GM18861 (cell line): Measurements from ENCODE around the gene RBM7.
A peak's percentile ranks its signal among the peaks of the same experiment; 100 is the strongest.

Experiments used
- ATAC-seq: cut with Tn5 transposase; IDR thresholded peaks from one replicate; pipeline ENCODE4 v1.9.1; 2021; ENCODE audit not compliant: unreplicated experiment

The RBM7 gene

GRCh38 chr11:114395736-114396135, 4.7 kb upstream of the RBM7 start:
- no peak for ATAC-seq

GRCh38 chr11:114396916-114397315, 3.5 kb upstream of the RBM7 start:
- no peak for ATAC-seq

GRCh38 chr11:114397349-114397982, 3.0 kb upstream of the RBM7 start:
- no peak for ATAC-seq

GRCh38 chr11:114398303-114398920, 2.1 kb upstream of the RBM7 start:
- ATAC-seq: no peak

- ATAC-seq: peak; percentile 6
These were observed 813 bp upstream of the RBM7 start for GRCh38 chr11:114399490-114400215.

- no peak for ATAC-seq
These were observed 403 bp downstream of the RBM7 start for GRCh38 chr11:114400915-114401223.

- no peak for ATAC-seq
These were observed 845 bp downstream of the RBM7 start for GRCh38 chr11:114401311-114401710.

- ATAC-seq: no peak
These were observed 12.5 kb downstream of the RBM7 start for GRCh38 chr11:114412946-114413345.

- no peak for ATAC-seq
These were observed 13.5 kb downstream of the RBM7 start for GRCh38 chr11:114413958-114414357.

GRCh38 chr11:114416441-114416961, 16.0 kb downstream of the RBM7 start:
- no peak for ATAC-seq

GRCh38 chr11:114426280-114426679, 25.8 kb downstream of the RBM7 start:
- ATAC-seq: no peak

GRCh38 chr11:114430290-114430689, 29.8 kb downstream of the RBM7 start:
- ATAC-seq: no peak

- ATAC-seq: no peak
These were observed 32.4 kb downstream of the RBM7 start for GRCh38 chr11:114432893-114433292.

- no peak for ATAC-seq
These were observed 32.9 kb downstream of the RBM7 start for GRCh38 chr11:114433376-114433775.

GRCh38 chr11:114438303-114438702, 37.8 kb downstream of the RBM7 start:
- no peak for ATAC-seq

- peak; percentile 99 for ATAC-seq
These were observed 39.0 kb downstream of the RBM7 start, which contains the start of gene REXO2 for GRCh38 chr11:114439229-114440120. REXO2 (plus strand) TSS chr11:114439467; CDS start chr11:114439529, 62 bp downstream.

GRCh38 chr11:114440121-114440860, 39.8 kb downstream of the RBM7 start:
- ATAC-seq: no peak

GRCh38 chr11:114440971-114441763, 40.7 kb downstream of the RBM7 start:
- ATAC-seq: no peak

- ATAC-seq: no peak
These were observed 41.5 kb downstream of the RBM7 start for GRCh38 chr11:114441921-114442320.

- ATAC-seq: no peak
These were observed 42.1 kb downstream of the RBM7 start for GRCh38 chr11:114442536-114442935.
